Gastrocnemius medialis (tissue), 4 donors: ENCODE data around the gene MLXIP.

Source experiments
- CTCF ChIP-seq, 5 experiments: fragments of 450-650 bp in 3 of 5; fragments of 200-600 bp in 2 of 5; sonication (generic) in 2 of 5; IDR thresholded peaks in 4 of 5; conservative IDR thresholded peaks in 1 of 5; 1 replicate in 4 of 5; 2 replicates in 1 of 5; pipeline ENCODE4 v1.5.1; 2016 to 2019; ENCODE audit warnings: antibody characterized with exemption in 5 of 5, mild to moderate bottlenecking in 3 of 5, moderate library complexity in 3 of 5
- POLR2A ChIP-seq, 2 donors: fragments of 450-650 bp; IDR thresholded peaks; one replicate each; pipeline ENCODE4 v1.6.1; 2017; ENCODE audit warnings: antibody characterized with exemption in 2 of 2, mild to moderate bottlenecking in 2 of 2, moderate library complexity in 2 of 2

DNA sequence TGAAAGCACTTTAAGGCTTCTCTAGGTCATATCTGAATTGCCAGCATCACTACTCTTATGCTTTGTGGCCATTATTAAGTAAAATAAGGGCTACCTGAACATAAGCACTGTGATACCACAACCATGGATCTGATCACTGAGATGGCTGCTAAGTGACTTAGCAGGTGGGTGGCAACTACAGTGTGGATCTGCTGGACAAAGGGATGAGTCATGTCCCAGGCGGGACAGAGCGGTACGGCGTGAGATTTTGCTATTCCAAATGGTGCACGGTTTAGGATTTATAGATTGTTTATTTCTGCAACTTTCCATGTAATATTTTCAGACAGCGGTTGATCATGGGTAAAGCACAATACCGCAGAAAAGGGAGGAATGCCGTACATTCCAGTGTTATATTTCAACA, 39.4 kb downstream of the MLXIP start:
- no peak for TF ChIP-seq CTCF (IDR thresholded peaks at IDR 0.05 in 4 of 5, conservative IDR thresholded peaks at IDR 0.05 in 1 of 5)
- no peak for TF ChIP-seq POLR2A (IDR thresholded peaks at IDR 0.05)
